Stomach (tissue), 9 donors: ENCODE data around the gene OCA2. TPM values are rescaled to one million over a fixed set of nuclear protein-coding genes. Genes with fewer than 3 reads are reported as not detected.

Experiments
- DNase-seq, 2 donors: peaks; one replicate each; pipeline versions ENCODE4 v3.0.0 to v3.0.0-alpha.2; 2013 to 2019
- H3K27ac ChIP-seq, 5 donors: fragments of 200-600 bp in 4 of 5; sonication (generic) in 4 of 5; one replicate each; pipeline ENCODE4 v1.5.1; 2013 to 2019; ENCODE audit warnings: mild to moderate bottlenecking in 1 of 5, moderate library complexity in 1 of 5
- H3K27me3 ChIP-seq, 3 donors: fragments of 200-600 bp; sonication (generic); one replicate each; pipeline ENCODE4 v1.5.1; 2017 to 2019; ENCODE audit warnings: mixed run types in 1 of 3
- H3K36me3 ChIP-seq, 4 donors: fragments of 200-600 bp; sonication (generic); 1 replicate in 3 of 4; 2 replicates in 1 of 4; pipeline ENCODE4 v1.5.1; 2016 to 2019
- H3K4me1 ChIP-seq, 4 donors: fragments of 200-600 bp; sonication (generic); one replicate each; pipeline ENCODE4 v1.5.1; 2016 to 2019
- H3K4me3 ChIP-seq, 4 donors: fragments of 200-600 bp; sonication (generic) in 3 of 4; one replicate each; pipeline ENCODE4 v1.5.1; 2016 to 2019; ENCODE audit warnings: mild to moderate bottlenecking in 1 of 4
- H3K9me3 ChIP-seq, 4 donors: fragments of 200-600 bp; sonication (generic); one replicate each; pipeline ENCODE4 v1.5.1; 2016 to 2019
- EP300 ChIP-seq: sonication (generic); formaldehyde crosslinking; IDR thresholded peaks from one replicate; pipeline ENCODE4 v1.6.1; 2017; ENCODE audit warnings: antibody characterized with exemption
- POLR2A ChIP-seq, 4 donors: fragments of 450-650 bp; IDR thresholded peaks; one replicate each; pipeline ENCODE4 v1.6.1; 2016; ENCODE audit warnings: antibody characterized with exemption in 4 of 4, control low read depth in 2 of 4, mild to moderate bottlenecking in 1 of 4, moderate library complexity in 1 of 4
- POLR2AphosphoS5 ChIP-seq, 3 donors: sonication (generic); formaldehyde crosslinking; IDR thresholded peaks; one replicate each; pipeline ENCODE4 v1.6.1; 2016; ENCODE audit warnings: antibody characterized with exemption in 3 of 3
- WGBS, 5 donors: extraction: QIAGEN DNeasy Blood & Tissue Kit in 3 of 5; methylation state at CpG; one replicate each; pipeline versions ENCODE4 v1.1.5 to v1.1.7; 2013 to 2018; 5-methylcytosine and 5-hydroxymethylcytosine counted together
- intact Hi-C: fragments of 100-400 bp; cut with DNase I; formaldehyde crosslinking; loops from one replicate; pipeline ENCODE4 v1.15.1; 2023; ENCODE audit warnings: low total_unique reads
- polyA plus RNA-seq, 3 donors: library from polyadenylated mRNA; stranded (reverse); fragments of 200-250 nt; gene quantifications; one replicate each; pipeline ENCODE4 v1.2.3, GENCODE V29; 2013
- total RNA-seq, 5 donors: library from RNA; depleted of rRNA; stranded (reverse); fragments of >200 nt; gene quantifications; one replicate each; pipeline versions ENCODE4 v1.1.0 to v1.2.3, GENCODE V29; 2014 to 2016
- TF ChIP-seq, protein P1 (sequence below), 7 experiments: fragments of 450-650 bp in 4 of 7; fragments of 200-600 bp in 3 of 7; sonication (generic) in 3 of 7; IDR thresholded peaks; one replicate each; pipeline ENCODE4 v1.5.1; 2016 to 2019; ENCODE audit warnings: antibody characterized with exemption in 7 of 7, control low read depth in 2 of 7, mild to moderate bottlenecking in 1 of 7
- donor health status: healthy with polysubstance abuse.
- donor health status: Bipolar disorder and iron deficiency.
- donor health status: healthy.

The OCA2 gene
- total and polyA plus RNA-seq, 8 donors, result 0.12 to 0.89 (median 0.65) TPM; not detected in 4

DNA sequence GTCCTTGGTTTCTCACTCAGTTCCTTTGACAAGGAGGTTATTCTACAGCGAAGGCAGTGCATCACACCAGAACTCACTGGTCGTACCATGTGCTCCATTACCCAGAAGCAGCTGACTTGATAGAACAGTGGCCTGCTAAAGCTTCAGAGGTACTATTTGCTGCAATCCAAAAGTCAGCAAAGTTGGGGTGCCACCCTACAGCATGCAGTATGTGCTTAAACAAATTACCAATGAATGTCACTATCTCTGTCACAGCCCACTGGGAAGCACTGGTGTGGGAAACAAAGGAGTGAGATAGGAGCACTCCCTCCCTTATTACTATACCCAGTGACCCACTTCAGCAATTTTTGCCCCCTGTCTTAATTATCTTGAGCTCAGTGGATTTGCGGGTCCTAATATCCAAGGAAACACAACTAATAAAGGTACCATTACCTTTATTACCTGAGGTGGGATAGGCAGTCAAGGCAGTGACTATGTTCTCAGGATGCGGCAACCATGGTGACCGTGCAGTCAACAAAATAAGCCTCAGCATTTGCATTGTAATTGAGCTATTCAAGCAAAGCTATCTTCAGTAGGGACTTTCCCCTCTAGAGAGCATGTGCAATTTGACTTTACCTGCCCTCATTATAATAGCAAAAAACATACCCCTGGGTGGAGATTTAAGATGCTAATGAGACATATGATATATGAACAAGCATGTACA lies 199.4 kb downstream of the OCA2 start:
- 87 to 97% (median 92%) methylated on average over 5 of the region's 5 CpGs for WGBS, 5 donors

DNA sequence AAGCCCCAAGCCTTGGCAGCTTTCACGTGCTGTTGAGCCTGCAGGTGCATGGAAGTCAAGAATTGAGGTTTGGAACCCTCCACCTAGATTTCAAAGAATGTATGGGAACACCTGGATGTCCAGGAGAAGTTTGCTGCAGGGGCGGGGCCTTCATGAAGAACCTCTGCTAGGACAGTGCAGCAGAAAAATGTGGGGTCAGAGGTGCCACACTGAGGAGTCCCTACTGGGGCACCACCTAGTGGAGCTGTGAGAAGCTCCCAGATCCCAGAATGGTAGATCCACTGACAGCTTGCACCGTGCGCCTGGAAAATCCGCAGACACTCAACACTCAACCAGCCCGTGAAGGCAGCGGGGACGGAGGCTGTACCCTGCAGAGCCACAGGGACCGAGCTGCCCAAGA lies 201.6 kb downstream of the OCA2 start:
- H3K4me1 ChIP-seq, result no peaks in the 10 kb centered on the region
- no peak for TF ChIP-seq EP300
- TF ChIP-seq, protein P1, sequence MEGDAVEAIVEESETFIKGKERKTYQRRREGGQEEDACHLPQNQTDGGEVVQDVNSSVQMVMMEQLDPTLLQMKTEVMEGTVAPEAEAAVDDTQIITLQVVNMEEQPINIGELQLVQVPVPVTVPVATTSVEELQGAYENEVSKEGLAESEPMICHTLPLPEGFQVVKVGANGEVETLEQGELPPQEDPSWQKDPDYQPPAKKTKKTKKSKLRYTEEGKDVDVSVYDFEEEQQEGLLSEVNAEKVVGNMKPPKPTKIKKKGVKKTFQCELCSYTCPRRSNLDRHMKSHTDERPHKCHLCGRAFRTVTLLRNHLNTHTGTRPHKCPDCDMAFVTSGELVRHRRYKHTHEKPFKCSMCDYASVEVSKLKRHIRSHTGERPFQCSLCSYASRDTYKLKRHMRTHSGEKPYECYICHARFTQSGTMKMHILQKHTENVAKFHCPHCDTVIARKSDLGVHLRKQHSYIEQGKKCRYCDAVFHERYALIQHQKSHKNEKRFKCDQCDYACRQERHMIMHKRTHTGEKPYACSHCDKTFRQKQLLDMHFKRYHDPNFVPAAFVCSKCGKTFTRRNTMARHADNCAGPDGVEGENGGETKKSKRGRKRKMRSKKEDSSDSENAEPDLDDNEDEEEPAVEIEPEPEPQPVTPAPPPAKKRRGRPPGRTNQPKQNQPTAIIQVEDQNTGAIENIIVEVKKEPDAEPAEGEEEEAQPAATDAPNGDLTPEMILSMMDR (IDR thresholded peaks at IDR 0.05), result no peak
- no peak for TF ChIP-seq POLR2AphosphoS5 (IDR thresholded peaks at IDR 0.05)
- no peak for TF ChIP-seq POLR2A (IDR thresholded peaks at IDR 0.05)
- H3K27ac ChIP-seq, result no peak overlapping the region
- intact Hi-C loops, result loop anchor here (10.0 kb wide), 1 partner anchor 213 kb away; no protein-coding TSS in a partner anchor
- no peaks in the 10 kb centered on the region for H3K36me3 ChIP-seq
- no peak overlapping the region for H3K4me3 ChIP-seq
- H3K27me3 ChIP-seq, result peaks cover 0 to 3% (median 0%) of the 10 kb centered on the region in 3 donors
- H3K9me3 ChIP-seq, result peaks cover 4 to 62% (median 49%) of the 10 kb centered on the region in 4 donors
- DNase-seq, result no peak
- WGBS, 5 donors, result 73 to 95% (median 86%) methylated on average over 7 to 9 of the region's 9 CpGs

More for the DNA sequence above, 199.4 kb downstream of the OCA2 start:
- no peak overlapping the region for H3K27ac ChIP-seq
- peaks cover 0 to 9% (median 0%) of the 10 kb centered on the region in 3 donors for H3K27me3 ChIP-seq
- peaks cover 0 to 60% (median 47%) of the 10 kb centered on the region in 4 donors for H3K9me3 ChIP-seq
- no peak for DNase-seq
- TF ChIP-seq POLR2AphosphoS5 (IDR thresholded peaks at IDR 0.05) (no peak), POLR2A (IDR thresholded peaks at IDR 0.05) (no peak), EP300 (no peak)
- TF ChIP-seq, protein P1 (IDR thresholded peaks at IDR 0.05), result no peak
- no peaks in the 10 kb centered on the region for H3K4me1 ChIP-seq
- no peaks in the 10 kb centered on the region for H3K36me3 ChIP-seq
- intact Hi-C loops, result loop anchor here (10.0 kb wide), 1 partner anchor 215 kb away; no protein-coding TSS in a partner anchor
- no peak overlapping the region for H3K4me3 ChIP-seq

DNA sequence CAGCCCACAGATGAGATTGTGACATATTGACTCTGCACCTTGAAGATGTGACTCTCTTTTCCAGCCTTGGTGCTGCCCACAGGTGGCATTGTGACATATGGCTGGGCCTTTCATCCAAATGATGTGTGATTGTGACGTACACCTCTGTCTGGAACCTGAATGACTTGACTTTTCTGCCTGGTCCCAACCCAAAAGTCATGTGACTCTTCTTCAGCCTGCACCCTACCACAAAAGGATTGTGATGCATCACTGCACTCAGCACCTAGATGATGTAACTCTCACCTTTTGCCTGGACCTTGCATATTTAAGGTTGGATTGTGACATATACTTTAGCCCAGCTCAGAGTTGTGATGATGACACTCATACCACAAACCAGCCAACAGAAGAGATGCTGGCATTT lies 204.5 kb downstream of the OCA2 start:
- 77 to 91% (median 81%) methylated on average over 1 of the region's 1 CpG for WGBS, 5 donors

DNA sequence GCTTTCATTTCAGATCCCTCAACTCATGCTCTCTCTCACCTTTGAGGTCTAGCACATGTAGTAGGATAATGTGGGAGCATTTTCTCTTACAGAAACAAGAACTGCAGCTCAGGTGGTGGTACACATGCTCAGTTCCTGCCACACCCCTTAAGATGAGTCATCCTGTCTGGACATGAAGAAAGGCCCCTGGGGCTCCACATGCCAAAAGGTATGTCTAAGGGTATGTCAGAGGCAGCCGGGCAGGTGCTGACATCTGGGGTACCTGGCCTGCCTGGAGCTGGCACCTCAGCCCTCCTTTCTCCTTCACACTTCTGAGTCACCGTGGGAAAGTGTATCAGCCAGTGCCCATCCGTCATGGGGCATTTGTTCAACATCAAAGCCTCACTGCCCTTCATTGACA lies 209.9 kb downstream of the OCA2 start:
- no peaks in the 10 kb centered on the region for H3K27me3 ChIP-seq
- no peak overlapping the region for H3K27ac ChIP-seq
- intact Hi-C loops, result no loop called here
- 86 to 100% (median 89%) methylated on average over 1 to 3 of the region's 3 CpGs for WGBS, 5 donors
- TF ChIP-seq, protein P1 (IDR thresholded peaks at IDR 0.05), result no peak
- TF ChIP-seq POLR2AphosphoS5 (IDR thresholded peaks at IDR 0.05) (no peak), EP300 (no peak), POLR2A (IDR thresholded peaks at IDR 0.05) (no peak)
- no peaks in the 10 kb centered on the region for H3K36me3 ChIP-seq
- peaks cover 4 to 76% (median 52%) of the 10 kb centered on the region in 4 donors for H3K9me3 ChIP-seq
- no peak overlapping the region for H3K4me3 ChIP-seq
- H3K4me1 ChIP-seq, result no peaks in the 10 kb centered on the region
- no peak for DNase-seq

More for the DNA sequence above, 204.5 kb downstream of the OCA2 start:
- intact Hi-C loops, result loop anchor here (10.0 kb wide), 1 partner anchor 210 kb away; no protein-coding TSS in a partner anchor
- Histone ChIP-seq H3K9me3 (peaks cover 4 to 76% (median 58%) of the 10 kb centered on the region in 4 donors), H3K27me3 (no peaks in the 10 kb centered on the region), H3K27ac (no peak overlapping the region), H3K4me3 (no peak overlapping the region), H3K4me1 (no peaks in the 10 kb centered on the region), H3K36me3 (no peaks in the 10 kb centered on the region)
- DNase-seq, result no peak
- TF ChIP-seq EP300, result no peak
- no peak for TF ChIP-seq POLR2AphosphoS5 (IDR thresholded peaks at IDR 0.05)
- TF ChIP-seq, protein P1 (IDR thresholded peaks at IDR 0.05), result no peak
- no peak for TF ChIP-seq POLR2A (IDR thresholded peaks at IDR 0.05)
